ENCODE measurements around the gene RS1. TPM values are rescaled to one million over a fixed set of nuclear protein-coding genes. Genes with fewer than 3 reads are reported as not detected.

The RS1 gene
- total RNA-seq, 1 experiment from 2014 or later, result 0.09 TPM

- H3K4me3 Mint-ChIP-seq (ENCODE audit: unreplicated experiment), result no peak overlapping the region
- Histone ChIP-seq H3K9me3 (no peaks in the 10 kb centered on the region), H3K4me1 (no peaks in the 10 kb centered on the region), H3K36me3 (ENCODE audit: control insufficient read depth, insufficient read depth, low read length) (no peaks in the 10 kb centered on the region; the same call in 1 of the 2 replicates), H3K4me3 (ENCODE audit: low read depth, low read length) (no peak overlapping the region), H3K27me3 (replicated peaks; ENCODE audit: control insufficient read depth, insufficient read depth, low read length) (no peaks in the 10 kb centered on the region)
- H3K36me3 Mint-ChIP-seq (ENCODE audit: insufficient read depth, unreplicated experiment), result peaks cover 22% of the 10 kb centered on the region
- DNase-seq, result no peak
- BruUV-seq (replicated peaks), result no TSS peak
- no peak for TF ChIP-seq CTCF (IDR thresholded peaks at IDR 0.05; ENCODE audit: insufficient read depth in 1 of 2, low read depth in 1 of 2, low read length in 1 of 2, severe bottlenecking in 1 of 2, unreplicated experiment in 1 of 2)
- H3K4me1 Mint-ChIP-seq (ENCODE audit: low read depth, unreplicated experiment), result peaks cover 15% of the 10 kb centered on the region
- H3K27me3 Mint-ChIP-seq (ENCODE audit: insufficient read depth, unreplicated experiment), result no peaks in the 10 kb centered on the region
- POLR2A ChIA-PET, result no interaction called here
- no peaks in the 10 kb centered on the region for H3K9me3 Mint-ChIP-seq (ENCODE audit: unreplicated experiment)
- intact Hi-C loops (cut with micrococcal nuclease; ENCODE audit: unreplicated experiment), result no loop called here
- H3K27ac Mint-ChIP-seq (ENCODE audit: unreplicated experiment), result no peak overlapping the region
- CTCF ChIA-PET, result no interaction called here
Observed at GRCh38 chrX:18596096-18596495, 75.8 kb downstream of the RS1 start.

DNA sequence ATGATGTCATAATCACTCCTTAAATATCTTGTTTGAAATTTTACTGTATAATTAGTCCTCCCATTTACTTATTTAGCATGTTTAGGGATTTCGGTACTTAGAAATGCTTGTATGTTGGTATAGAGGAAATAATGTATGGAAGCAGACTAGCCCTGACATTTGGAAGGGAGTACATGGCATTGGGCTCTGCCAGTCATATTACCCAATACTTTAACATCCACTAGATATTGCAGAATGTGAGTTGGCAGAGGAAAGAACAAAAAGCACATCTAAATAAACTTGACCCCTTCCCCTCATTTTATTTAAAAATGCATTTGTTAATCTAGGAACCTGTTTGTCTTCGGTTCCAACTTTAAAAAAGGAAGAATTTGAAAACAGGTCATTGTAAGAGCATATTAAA, 77.8 kb downstream of the RS1 start:
- Mint-ChIP-seq H3K27ac (ENCODE audit: unreplicated experiment) (no peak overlapping the region), H3K4me1 (ENCODE audit: low read depth, unreplicated experiment) (peaks cover 24% of the 10 kb centered on the region), H3K36me3 (ENCODE audit: insufficient read depth, unreplicated experiment) (peaks cover 31% of the 10 kb centered on the region), H3K4me3 (ENCODE audit: unreplicated experiment) (no peak overlapping the region), H3K27me3 (ENCODE audit: insufficient read depth, unreplicated experiment) (no peaks in the 10 kb centered on the region), H3K9me3 (ENCODE audit: unreplicated experiment) (no peaks in the 10 kb centered on the region)
- intact Hi-C loops (cut with micrococcal nuclease; ENCODE audit: unreplicated experiment), result no loop called here
- no peaks in the 10 kb centered on the region; the same call in 1 of the 2 replicates for H3K36me3 ChIP-seq (ENCODE audit: control insufficient read depth, insufficient read depth, low read length)
- no peak for DNase-seq
- H3K4me1 ChIP-seq, result no peaks in the 10 kb centered on the region
- BruUV-seq (replicated peaks), result no TSS peak
- H3K27me3 ChIP-seq (replicated peaks; ENCODE audit: control insufficient read depth, insufficient read depth, low read length), result no peaks in the 10 kb centered on the region
- no peak for TF ChIP-seq CTCF (IDR thresholded peaks at IDR 0.05; ENCODE audit: insufficient read depth in 1 of 2, low read depth in 1 of 2, low read length in 1 of 2, severe bottlenecking in 1 of 2, unreplicated experiment in 1 of 2)
- H3K4me3 ChIP-seq (ENCODE audit: low read depth, low read length), result no peak overlapping the region
- ChIA-PET POLR2A (no interaction called here), CTCF (no interaction called here)
- H3K9me3 ChIP-seq, result no peaks in the 10 kb centered on the region

GRCh38 chrX:18591834-18592233, 80.1 kb downstream of the RS1 start:
- H3K4me3 Mint-ChIP-seq (ENCODE audit: unreplicated experiment), result no peak overlapping the region
- no peak overlapping the region for H3K4me3 ChIP-seq (ENCODE audit: low read depth, low read length)
- peaks cover 28% of the 10 kb centered on the region for H3K36me3 Mint-ChIP-seq (ENCODE audit: insufficient read depth, unreplicated experiment)
- POLR2A ChIA-PET, result no interaction called here
- H3K9me3 ChIP-seq, result no peaks in the 10 kb centered on the region
- no peaks in the 10 kb centered on the region for H3K27me3 ChIP-seq (replicated peaks; ENCODE audit: control insufficient read depth, insufficient read depth, low read length)
- no peaks in the 10 kb centered on the region for H3K27me3 Mint-ChIP-seq (ENCODE audit: insufficient read depth, unreplicated experiment)
- TF ChIP-seq CTCF (IDR thresholded peaks at IDR 0.05; ENCODE audit: insufficient read depth in 1 of 2, low read depth in 1 of 2, low read length in 1 of 2, severe bottlenecking in 1 of 2, unreplicated experiment in 1 of 2), result no peak
- H3K9me3 Mint-ChIP-seq (ENCODE audit: unreplicated experiment), result no peaks in the 10 kb centered on the region
- intact Hi-C loops (cut with micrococcal nuclease; ENCODE audit: unreplicated experiment), result no loop called here
- no peaks in the 10 kb centered on the region for H3K4me1 ChIP-seq
- peaks cover 24% of the 10 kb centered on the region for H3K4me1 Mint-ChIP-seq (ENCODE audit: low read depth, unreplicated experiment)
- DNase-seq, result no peak
- H3K27ac Mint-ChIP-seq (ENCODE audit: unreplicated experiment), result peak overlapping the region; percentile 25
- CTCF ChIA-PET, result no interaction called here
- no peaks in the 10 kb centered on the region for H3K36me3 ChIP-seq (ENCODE audit: control insufficient read depth, insufficient read depth, low read length)
- no TSS peak for BruUV-seq (replicated peaks)

Other genes starting within 250 kb of the RS1 start
- gene CDKL5, start 246.5 kb downstream of the RS1 start, total RNA-seq (2022), result 23.7 and 27.2 TPM in 2 replicates
- 0.54 and 1.5 TPM in 2 replicates for gene PPEF1, start 35.5 kb upstream of the RS1 start, total RNA-seq (2022)

All from Caco-2 (cell line).